K562 (cell line): Measurements from ENCODE around the gene SUPT5H. TPM values are rescaled to one million over a fixed set of nuclear protein-coding genes. Genes with fewer than 3 reads are reported as not detected.

Experiments used
- ATAC-seq: fragments of 200-7000 bp; cut with Tn5 transposase; 3 replicates; pipeline ENCODE4 v1.9.1; 2020; ENCODE audit warnings: moderate library complexity
- BruUV-seq: library from RNA; stranded (reverse); fragments of 400-500 nt; replicated peaks from 2 replicates; lab custom pipeline; 2021; lab: Mats Ljungman, UMichigan
- CTCF ChIA-PET: fragments of 300-600 bp; formaldehyde crosslinking; extraction: SDS; loops from one replicate; lab custom pipeline; 2021; ENCODE audit warnings: low intra/inter-chr PET ratio; lab: Yijun Ruan, JAX
- POLR2A ChIA-PET: fragments of 300-600, 350-650 bp; sonication (Branson Sonifier 250); formaldehyde crosslinking; extraction: SDS; loops from one replicate; lab custom pipeline; 2021; ENCODE audit warnings: antibody characterized with exemption, inconsistent platforms; lab: Yijun Ruan, JAX
- DNase-seq, 4 experiments: peaks; one replicate each; pipeline versions ENCODE4 v3.0.0 to v3.0.0-alpha.2; 2011 to 2018; ENCODE audit warnings: low spot score in 3 of 4, mixed read lengths in 3 of 4; ENCODE audit errors: extremely low read depth in 1 of 4
- FAIRE-seq: peaks from 2 replicates; lab custom pipeline; 2011; peaks lifted over from hg19 to GRCh38; lab: Jason Lieb, UNC
- H2AFZ ChIP-seq: 2 replicates; pipeline ENCODE4 v1.6.0; 2011; ENCODE audit warnings: low read depth, low read length, control low read depth, inconsistent platforms
- H3K27ac ChIP-seq: fragments of 200-600 bp; 3 replicates; pipeline ENCODE4 v1.8.0; 2011; ENCODE audit warnings: low read depth, mild to moderate bottlenecking, control low read depth, inconsistent platforms, low read length, moderate library complexity, mixed read lengths; ENCODE audit errors: extremely low read depth
- H3K27me3 ChIP-seq, 2 experiments: fragments of 300-600 bp in 1 of 2; 2 replicates in 1 of 2; 3 replicates in 1 of 2; pipeline versions ENCODE4 v1.6.0 to v1.8.0; 2011; ENCODE audit warnings: inconsistent platforms in 2 of 2, low read length in 2 of 2, mild to moderate bottlenecking in 1 of 2, mixed read lengths in 1 of 2, moderate library complexity in 1 of 2; ENCODE audit not compliant: control insufficient read depth in 2 of 2, insufficient read depth in 2 of 2
- H3K36me3 ChIP-seq: fragments of 300-600 bp; 3 replicates; pipeline ENCODE4 v1.8.0; 2011; ENCODE audit warnings: mild to moderate bottlenecking, low read length, inconsistent platforms; ENCODE audit not compliant: control insufficient read depth, insufficient read depth
- H3K4me1 ChIP-seq, 2 experiments: fragments of 200-600 bp in 1 of 2; replicated peaks in 1 of 2; 2 replicates in 1 of 2; 3 replicates in 1 of 2; pipeline versions ENCODE4 v1.5.1 to v1.8.0; 2011; ENCODE audit warnings: inconsistent platforms in 2 of 2, low read length in 2 of 2, mild to moderate bottlenecking in 1 of 2, mixed read lengths in 1 of 2, moderate library complexity in 1 of 2; ENCODE audit not compliant: control insufficient read depth in 2 of 2, insufficient read depth in 2 of 2
- H3K4me2 ChIP-seq: 2 replicates; pipeline ENCODE4 v1.6.1; 2011; ENCODE audit warnings: low read length, control low read depth, inconsistent platforms, mixed read lengths; ENCODE audit not compliant: insufficient read depth
- H3K4me3 ChIP-seq: fragments of 200-600 bp; sonication (generic), shearing (Covaris generic); 2 replicates; pipeline ENCODE4 v1.5.1; 2016; ENCODE audit warnings: control low read depth, inconsistent platforms
- H3K79me2 ChIP-seq: fragments of 200-600 bp; 3 replicates; pipeline ENCODE4 v1.8.0; 2011; ENCODE audit warnings: low read length, inconsistent platforms; ENCODE audit not compliant: control insufficient read depth, insufficient read depth
- H3K9ac ChIP-seq, 2 experiments: 2 replicates each; pipeline versions ENCODE4 v1.6.0 to v1.6.1; 2011; ENCODE audit warnings: low read depth in 2 of 2, low read length in 2 of 2, control low read depth in 1 of 2, inconsistent platforms in 1 of 2, mild to moderate bottlenecking in 1 of 2, mixed read lengths in 1 of 2; ENCODE audit not compliant: insufficient read depth in 1 of 2
- H3K9me1 ChIP-seq: one replicate; pipeline ENCODE4 v1.6.0; 2011; ENCODE audit warnings: inconsistent platforms, mild to moderate bottlenecking, low read length, moderate library complexity; ENCODE audit not compliant: control insufficient read depth, insufficient read depth
- H3K9me3 ChIP-seq: replicated peaks from 2 replicates; pipeline ENCODE4 v1.5.1; 2011; ENCODE audit warnings: low read depth, low read length, inconsistent platforms; ENCODE audit not compliant: control insufficient read depth, insufficient read depth
- H4K20me1 ChIP-seq: replicated peaks from 2 replicates; pipeline ENCODE4 v1.6.1; 2011; ENCODE audit warnings: low read length, inconsistent platforms, mixed read lengths; ENCODE audit not compliant: control insufficient read depth, insufficient read depth
- ARNT ChIP-seq, 2 experiments: fragments of 450-650 bp; IDR thresholded peaks; 2 replicates each; pipeline ENCODE4 v1.6.1; 2016; ENCODE audit warnings: mild to moderate bottlenecking in 1 of 2
- DIDO1 ChIP-seq: fragments of 450-650 bp; IDR thresholded peaks from 2 replicates; pipeline ENCODE4 v1.6.1; 2016; ENCODE audit warnings: low read depth, missing biosample characterization, missing genetic modification characterization
- FIP1L1 ChIP-seq: fragments of 200-400 bp; formaldehyde crosslinking; IDR thresholded peaks from 2 replicates; pipeline ENCODE4 v1.6.1; 2018; ENCODE audit warnings: mild to moderate bottlenecking, low read depth, low read length; ENCODE audit not compliant: poor library complexity, severe bottlenecking
- KDM4B ChIP-seq, 2 experiments: fragments of 450-650 bp in 1 of 2; sonication (generic) in 1 of 2; IDR thresholded peaks; 2 replicates each; pipeline ENCODE4 v1.6.1; 2016 to 2017; ENCODE audit warnings: borderline replicate concordance in 2 of 2, antibody characterized with exemption in 1 of 2, low read depth in 1 of 2, mild to moderate bottlenecking in 1 of 2
- POLR2AphosphoS5 ChIP-seq: IDR thresholded peaks from 2 replicates; pipeline ENCODE4 v1.6.1; 2011; ENCODE audit warnings: mild to moderate bottlenecking, low read depth, low read length, moderate library complexity; ENCODE audit not compliant: control insufficient read depth, insufficient read depth
- RBBP5 ChIP-seq: fragments of 200-600 bp; sonication (generic); IDR thresholded peaks from 2 replicates; pipeline ENCODE4 v1.6.1; 2012; ENCODE audit warnings: borderline replicate concordance, mild to moderate bottlenecking, low read length, control low read depth, inconsistent platforms; ENCODE audit not compliant: insufficient read depth, poor library complexity, severe bottlenecking
- RHOXF2B ChIP-seq: fragments of 250-450 bp; sonication (Bioruptor Pico); conservative IDR thresholded peaks from 2 replicates; pipeline ENCODE4 v1.5.1; 2021
- SP1 ChIP-seq: sonication (generic); formaldehyde crosslinking; IDR thresholded peaks from 2 replicates; pipeline ENCODE4 v1.8.1; 2022; ENCODE audit warnings: mild to moderate bottlenecking, missing genetic modification reagents
- TCF3 ChIP-seq: sonication (generic); formaldehyde crosslinking; IDR thresholded peaks from 2 replicates; pipeline ENCODE4 v1.4.0; 2020; ENCODE audit warnings: mild to moderate bottlenecking, missing genetic modification reagents
- TFAM ChIP-seq: fragments of 250-450 bp; sonication (Bioruptor Pico); conservative IDR thresholded peaks from 2 replicates; pipeline ENCODE4 v1.5.0; 2021; ENCODE audit warnings: mild to moderate bottlenecking, moderate library complexity
- TSC22D4 ChIP-seq: fragments of 450-650 bp; IDR thresholded peaks from 2 replicates; pipeline ENCODE4 v1.6.1; 2016; ENCODE audit warnings: missing genetic modification characterization, missing biosample characterization, control low read depth
- ZNF134 ChIP-seq: fragments of 250-450 bp; sonication (Bioruptor Pico); conservative IDR thresholded peaks from 2 replicates; pipeline ENCODE4 v1.4.0; 2020
- ZNF165 ChIP-seq: fragments of 250-450 bp; sonication (Bioruptor Pico); IDR thresholded peaks from 2 replicates; pipeline ENCODE4 v1.4.0; 2020; ENCODE audit warnings: borderline replicate concordance
- ZNF3 ChIP-seq: fragments of 250-450 bp; sonication (Bioruptor Pico); IDR thresholded peaks from 2 replicates; pipeline ENCODE4 v1.5.0; 2021; ENCODE audit warnings: mild to moderate bottlenecking, moderate library complexity
- ZNF408 ChIP-seq: fragments of 250-450 bp; sonication (Bioruptor Pico); IDR thresholded peaks from 2 replicates; pipeline ENCODE4 v1.4.0; 2020; ENCODE audit warnings: low read depth, mild to moderate bottlenecking, moderate library complexity
- ZNF583 ChIP-seq: fragments of 250-450 bp; sonication (Bioruptor Pico); IDR thresholded peaks from 2 replicates; pipeline ENCODE4 v1.4.0; 2020
- WGBS: fragments of 100-300 bp; shearing (Covaris generic); methylation state at CpG from one replicate; pipeline ENCODE4 v1.1.6; 2016; ENCODE audit warnings: low coverage, mixed read lengths; ENCODE audit not compliant: insufficient coverage; ENCODE audit errors: missing lambda C conversion rate; 5-methylcytosine and 5-hydroxymethylcytosine counted together
- in situ Hi-C: fragments of 300-500 bp; cut with MboI; formaldehyde crosslinking; loops from 4 replicates; pipeline ENCODE4 v1.15.0; 2018; ENCODE audit warnings: inconsistent platforms, mixed read lengths
- intact Hi-C: fragments of 100-400 bp; cut with micrococcal nuclease; formaldehyde crosslinking; loops from 2 replicates; pipeline ENCODE4 v1.14.2; 2022
- polyA plus RNA-seq, 8 experiments: library from polyadenylated mRNA; depleted of rRNA in 4 of 8; stranded (reverse) in 5 of 8; unstranded in 3 of 8; fragments of >200 nt; fragmentation: Nextera tagmentation in 2 of 8; fragmentation: Illumina TruSeq in 1 of 8; extraction: Ambion mirVana in 2 of 8; extraction: Trizol in 1 of 8; gene quantifications; 2 replicates each; pipeline versions ENCODE4 v1.2.1 to v1.2.3, GENCODE V29; 2011 to 2014; ENCODE audit warnings: inconsistent platforms in 1 of 8, missing spikeins in 1 of 8
- total RNA-seq, 7 experiments: library from RNA; depleted of rRNA in 6 of 7; stranded (reverse); fragments of >200 nt in 6 of 7; fragmentation: Illumina TruSeq in 2 of 7; extraction: Trizol in 2 of 7; gene quantifications; 2 replicates each; pipeline versions ENCODE4 v1.2.1 to v1.2.3, GENCODE V29; 2011 to 2021; ENCODE audit warnings: low replicate concordance in 1 of 7
- TF ChIP-seq, protein P1 (sequence below): fragments of 450-650 bp; IDR thresholded peaks from 2 replicates; pipeline ENCODE4 v1.6.1; 2016; ENCODE audit warnings: missing biosample characterization, missing genetic modification characterization
- TF ChIP-seq, protein P2 (sequence below): fragments of 250-450 bp; sonication (Bioruptor Pico); IDR thresholded peaks from 2 replicates; pipeline ENCODE4 v1.5.0; 2020; ENCODE audit warnings: mild to moderate bottlenecking
- TF ChIP-seq, protein P3 (sequence below): fragments of 250-450 bp; sonication (Bioruptor Pico); IDR thresholded peaks from 2 replicates; pipeline ENCODE4 v1.5.1; 2021; ENCODE audit warnings: mild to moderate bottlenecking

The SUPT5H gene
- total and polyA plus RNA-seq, 9 of the 15 experiments (the other 6 are each of a cell fraction or from before 2014, with no cell fraction given) = 13.3 to 85.9 (median 35.9) TPM

- no peaks in the 10 kb centered on the region for H3K79me2 ChIP-seq
- no peak overlapping the region for H3K4me2 ChIP-seq
- no peaks in the 10 kb centered on the region; a peak in 1 of 5 replicates for H3K4me1 ChIP-seq
- FAIRE-seq (no peak), ATAC-seq (no peak), DNase-seq (no peak)
- no peak overlapping the region for H3K4me3 ChIP-seq
- 90% methylated on average over 3 of the region's 3 CpGs for WGBS
- intact Hi-C loops = no loop called here
- H3K9me3 ChIP-seq = no peaks in the 10 kb centered on the region
- no peak overlapping the region for H3K27ac ChIP-seq
- ChIA-PET CTCF (no interaction called here), POLR2A (interaction anchor here (0.6 to 0.9 kb wide), 4 partner anchors 8 to 17 kb away, joined by 3 to 8 read pairs (median 3); partner anchors contain the start of gene TIMM50)
- no peaks in the 10 kb centered on the region for H3K27me3 ChIP-seq
- H2AFZ ChIP-seq = no peak overlapping the region
- no peak for TF ChIP-seq SP1 (CRISPR knock-in tag)
- TF ChIP-seq ZNF134 (CRISPR knock-in tag) = no peak
- TF ChIP-seq, protein P1, sequence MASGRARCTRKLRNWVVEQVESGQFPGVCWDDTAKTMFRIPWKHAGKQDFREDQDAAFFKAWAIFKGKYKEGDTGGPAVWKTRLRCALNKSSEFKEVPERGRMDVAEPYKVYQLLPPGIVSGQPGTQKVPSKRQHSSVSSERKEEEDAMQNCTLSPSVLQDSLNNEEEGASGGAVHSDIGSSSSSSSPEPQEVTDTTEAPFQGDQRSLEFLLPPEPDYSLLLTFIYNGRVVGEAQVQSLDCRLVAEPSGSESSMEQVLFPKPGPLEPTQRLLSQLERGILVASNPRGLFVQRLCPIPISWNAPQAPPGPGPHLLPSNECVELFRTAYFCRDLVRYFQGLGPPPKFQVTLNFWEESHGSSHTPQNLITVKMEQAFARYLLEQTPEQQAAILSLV (tag) = no peak
- TF ChIP-seq TSC22D4 (tag) = no peak
- TF ChIP-seq TCF3 (CRISPR knock-in tag) = no peak
- no peak for TF ChIP-seq RBBP5
- no peak for TF ChIP-seq FIP1L1
- no peak for TF ChIP-seq TFAM
- no peak for TF ChIP-seq ARNT (IDR thresholded peaks at IDR 0.05)
- TF ChIP-seq POLR2AphosphoS5 = no peak
- TF ChIP-seq ZNF165 (CRISPR knock-in tag) = no peak
- TF ChIP-seq ZNF583 (CRISPR knock-in tag) = no peak
- TF ChIP-seq, protein P2, sequence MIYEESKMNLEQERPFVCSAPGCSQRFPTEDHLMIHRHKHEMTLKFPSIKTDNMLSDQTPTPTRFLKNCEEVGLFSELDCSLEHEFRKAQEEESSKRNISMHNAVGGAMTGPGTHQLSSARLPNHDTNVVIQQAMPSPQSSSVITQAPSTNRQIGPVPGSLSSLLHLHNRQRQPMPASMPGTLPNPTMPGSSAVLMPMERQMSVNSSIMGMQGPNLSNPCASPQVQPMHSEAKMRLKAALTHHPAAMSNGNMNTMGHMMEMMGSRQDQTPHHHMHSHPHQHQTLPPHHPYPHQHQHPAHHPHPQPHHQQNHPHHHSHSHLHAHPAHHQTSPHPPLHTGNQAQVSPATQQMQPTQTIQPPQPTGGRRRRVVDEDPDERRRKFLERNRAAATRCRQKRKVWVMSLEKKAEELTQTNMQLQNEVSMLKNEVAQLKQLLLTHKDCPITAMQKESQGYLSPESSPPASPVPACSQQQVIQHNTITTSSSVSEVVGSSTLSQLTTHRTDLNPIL (CRISPR knock-in tag) = no peak
- no peak for TF ChIP-seq RHOXF2B (CRISPR knock-in tag)
- TF ChIP-seq ZNF3 = no peak
- no peak for TF ChIP-seq DIDO1
- TF ChIP-seq KDM4B (IDR thresholded peaks at IDR 0.05; ENCODE audit: borderline replicate concordance in 2 of 2, low read depth in 1 of 2) = no peak
- TF ChIP-seq ZNF408 (CRISPR knock-in tag) = no peak
- TF ChIP-seq, protein P3, sequence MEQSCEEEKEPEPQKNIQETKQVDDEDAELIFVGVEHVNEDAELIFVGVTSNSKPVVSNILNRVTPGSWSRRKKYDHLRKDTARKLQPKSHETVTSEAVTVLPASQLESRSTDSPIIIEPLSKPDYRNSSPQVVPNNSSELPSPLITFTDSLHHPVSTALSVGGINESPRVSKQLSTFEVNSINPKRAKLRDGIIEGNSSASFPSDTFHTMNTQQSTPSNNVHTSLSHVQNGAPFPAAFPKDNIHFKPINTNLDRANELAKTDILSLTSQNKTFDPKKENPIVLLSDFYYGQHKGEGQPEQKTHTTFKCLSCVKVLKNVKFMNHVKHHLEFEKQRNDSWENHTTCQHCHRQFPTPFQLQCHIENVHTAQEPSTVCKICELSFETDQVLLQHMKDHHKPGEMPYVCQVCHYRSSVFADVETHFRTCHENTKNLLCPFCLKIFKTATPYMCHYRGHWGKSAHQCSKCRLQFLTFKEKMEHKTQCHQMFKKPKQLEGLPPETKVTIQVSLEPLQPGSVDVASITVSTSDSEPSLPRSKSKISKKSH (CRISPR knock-in tag) = no peak
- H4K20me1 ChIP-seq = no peaks in the 10 kb centered on the region
- BruUV-seq = no TSS peak
- no peak overlapping the region for H3K9ac ChIP-seq
- H3K9me1 ChIP-seq = no peaks in the 10 kb centered on the region
- H3K36me3 ChIP-seq = peaks cover 78% of the 10 kb centered on the region
- in situ Hi-C loops = no loop called here
Measured at GRCh38 chr19:39463403-39463802, 18.0 kb downstream of the SUPT5H start.
